SKM-1 (cell line): ENCODE results near the gene JADE3.

Experiments
- DNase-seq: peaks from one replicate; lab custom pipeline; 2025; ENCODE audit not compliant: unreplicated experiment; lab: John Stamatoyannopoulos, UW

The JADE3 gene

DNA sequence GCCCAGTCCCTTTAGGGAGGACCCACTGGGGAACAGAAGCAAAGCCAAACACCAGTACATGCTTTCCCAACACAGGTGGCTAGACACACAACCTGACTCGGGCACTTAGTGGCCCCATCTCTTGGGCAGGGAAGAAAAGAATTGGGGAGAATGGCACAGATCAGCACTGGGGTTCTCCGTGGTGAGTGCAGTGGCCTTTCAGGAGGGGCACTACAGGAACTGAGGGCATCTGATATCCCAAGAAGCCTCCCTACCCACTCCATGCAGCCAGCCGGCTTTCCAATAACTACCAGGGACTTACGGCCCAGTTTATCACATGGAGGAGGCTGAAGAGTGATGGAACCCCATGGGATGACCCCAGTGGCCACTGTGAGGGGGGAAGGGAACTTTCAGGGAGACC lies 189.0 kb downstream of the JADE3 start:
- no peak for DNase-seq
